HCT116 (cell line): ENCODE data around the gene TSPAN15.

Source experiments
- CTCF ChIP-seq, 3 experiments: fragments of 200-600 bp in 1 of 3; sonication (generic) in 1 of 3; IDR thresholded peaks in 2 of 3; conservative IDR thresholded peaks in 1 of 3; 2 replicates each; pipeline ENCODE4 v1.5.1; 2012 to 2017; ENCODE audit warnings: low read depth in 2 of 3, low read length in 2 of 3, antibody characterized with exemption in 1 of 3, borderline replicate concordance in 1 of 3, control low read depth in 1 of 3, mild to moderate bottlenecking in 1 of 3, mixed read lengths in 1 of 3, mixed run types in 1 of 3, moderate library complexity in 1 of 3; ENCODE audit not compliant: insufficient read depth in 1 of 3
- EZH2 ChIP-seq: fragments of 200-600 bp; sonication (generic); IDR thresholded peaks from 2 replicates; pipeline ENCODE4 v1.6.1; 2017; ENCODE audit warnings: antibody characterized with exemption, mixed run types
- POLR2A ChIP-seq: IDR thresholded peaks from 2 replicates; pipeline ENCODE4 v1.7.0; 2011; ENCODE audit warnings: borderline replicate concordance; ENCODE audit not compliant: insufficient read depth, insufficient read length; ENCODE audit errors: extremely low read depth
- POLR2AphosphoS5 ChIP-seq: IDR thresholded peaks from 2 replicates; pipeline ENCODE4 v1.6.1; 2011; ENCODE audit warnings: mild to moderate bottlenecking, low read depth, low read length, moderate library complexity
- REST ChIP-seq: IDR thresholded peaks from 2 replicates; pipeline ENCODE4 v1.6.1; 2012; ENCODE audit warnings: low read depth
- ZFX ChIP-seq: fragments of 450-650 bp; IDR thresholded peaks from 2 replicates; pipeline ENCODE4 v1.6.1; 2017

GRCh38 chr10:69502589-69502988, 51.3 kb downstream of the TSPAN15 start:
- TF ChIP-seq POLR2A (no peak), ZFX (no peak), EZH2 (no peak), REST (no peak), POLR2AphosphoS5 (no peak), CTCF (IDR thresholded peaks at IDR 0.05 in 2 of 3, conservative IDR thresholded peaks at IDR 0.05 in 1 of 3; ENCODE audit: borderline replicate concordance in 1 of 3, insufficient read depth in 1 of 3, low read depth in 2 of 3, low read length in 2 of 3) (no peak)
